ENCODE data around the gene CA14.
"Not testable (repeated sequence)": the region's sequence is repeated elsewhere in the genome, so short reads cannot be mapped to it uniquely, and the experiment has no call there.

The CA14 gene

DNA sequence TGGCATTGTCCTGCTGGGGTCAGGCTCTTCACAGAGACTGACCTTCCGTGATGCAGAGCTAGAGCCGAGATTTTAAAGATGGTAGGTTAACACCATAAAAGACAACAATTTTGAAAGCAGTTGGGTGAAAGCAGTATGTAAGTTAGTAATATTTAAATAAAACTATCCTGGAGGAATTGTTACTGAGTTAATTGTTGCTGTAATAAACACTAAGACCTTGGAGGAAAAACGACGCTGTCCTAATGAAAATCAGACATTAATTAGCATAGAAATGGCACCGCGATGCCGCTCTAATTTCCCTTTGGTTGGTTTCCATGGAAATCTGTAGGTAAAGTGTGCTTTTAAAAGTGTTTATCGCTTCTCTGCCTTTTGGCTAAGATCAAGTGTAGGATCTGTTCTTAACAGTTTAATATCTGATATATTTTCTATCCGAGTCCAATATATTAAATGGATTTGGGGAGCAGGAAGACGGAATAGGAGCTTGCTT lies 20.9 kb upstream of the CA14 start:
- no peak for DNase-seq

DNA sequence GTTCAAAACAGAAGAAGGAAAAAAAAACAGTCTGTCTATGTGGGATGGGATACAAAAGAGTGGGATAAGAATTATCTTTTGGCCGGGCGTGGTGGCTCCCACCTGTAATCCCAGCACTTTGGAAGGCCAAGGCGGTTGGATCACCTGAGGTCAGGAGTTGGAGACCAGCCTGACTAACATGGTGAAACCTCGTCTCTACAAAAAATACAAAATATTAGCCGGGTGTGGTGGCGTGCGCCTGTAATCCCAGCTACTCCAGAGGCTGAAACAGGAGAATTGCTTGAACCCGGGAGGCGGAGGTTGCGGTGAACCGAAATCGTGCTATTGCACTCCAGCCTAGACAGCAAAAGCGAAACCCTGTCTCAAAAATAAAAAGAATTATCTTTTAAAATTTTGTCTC lies 20.4 kb upstream of the CA14 start:
- DNase-seq, result not testable (repeated sequence)

DNA sequence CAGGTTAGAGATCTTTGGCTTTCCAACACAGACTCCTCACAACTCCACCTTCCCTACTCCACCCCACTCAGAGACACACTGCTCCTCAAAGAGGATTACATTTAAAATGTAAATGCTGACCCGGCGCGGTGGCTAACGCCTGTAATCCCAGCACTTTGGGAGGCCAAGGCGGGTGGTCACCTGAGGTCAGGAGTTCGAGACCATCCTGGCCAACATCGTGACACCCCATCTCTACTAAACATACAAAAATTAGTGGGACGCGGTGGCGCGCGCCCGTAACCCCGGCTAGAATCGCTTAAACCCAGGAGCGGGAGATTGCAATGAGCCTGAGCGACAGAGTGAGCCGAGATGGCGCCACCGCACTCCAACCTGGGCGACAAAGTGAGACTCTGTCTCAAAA lies 19.8 kb upstream of the CA14 start:
- no peak for DNase-seq

DNA sequence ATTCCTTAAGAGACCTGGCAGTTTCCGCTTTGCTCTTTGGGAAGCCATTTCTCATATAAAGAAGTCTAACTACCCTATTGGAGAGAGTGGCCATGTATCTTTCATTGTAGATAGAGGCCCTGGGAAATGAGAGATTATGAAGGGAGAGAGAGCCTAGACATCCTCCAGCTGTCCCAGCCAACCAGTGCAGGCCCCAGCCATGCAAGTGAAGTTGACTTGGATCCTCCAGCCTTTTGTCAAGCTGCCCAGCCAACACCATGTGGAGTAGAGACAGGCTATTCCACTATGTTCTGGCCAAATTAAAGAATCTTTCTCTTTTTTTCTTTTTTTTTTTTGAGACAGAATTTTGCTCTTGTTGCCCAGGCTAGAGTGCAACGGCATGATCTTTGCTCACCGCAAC lies 14.6 kb upstream of the CA14 start:
- DNase-seq, result no peak

DNA sequence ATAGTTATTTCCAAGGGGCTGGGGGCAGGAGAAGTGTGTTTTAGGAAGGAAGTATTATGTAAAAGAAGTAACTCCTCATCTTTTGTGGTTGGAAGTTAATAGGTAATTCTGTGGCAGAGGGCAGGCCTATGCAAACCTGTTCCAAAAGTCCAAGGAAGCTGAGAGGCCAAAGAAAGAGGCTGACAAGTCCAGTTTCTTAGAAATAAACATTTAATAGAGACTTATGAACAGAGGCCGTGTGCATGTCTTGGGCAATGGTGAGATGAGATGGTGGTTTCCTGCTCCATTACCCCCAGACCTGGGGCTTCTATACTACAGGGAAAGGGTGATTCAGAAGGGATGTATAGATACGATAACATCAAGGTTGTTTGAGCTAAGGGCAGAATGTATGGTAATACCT lies 7.6 kb upstream of the CA14 start:
- DNase-seq, result no peak

DNA sequence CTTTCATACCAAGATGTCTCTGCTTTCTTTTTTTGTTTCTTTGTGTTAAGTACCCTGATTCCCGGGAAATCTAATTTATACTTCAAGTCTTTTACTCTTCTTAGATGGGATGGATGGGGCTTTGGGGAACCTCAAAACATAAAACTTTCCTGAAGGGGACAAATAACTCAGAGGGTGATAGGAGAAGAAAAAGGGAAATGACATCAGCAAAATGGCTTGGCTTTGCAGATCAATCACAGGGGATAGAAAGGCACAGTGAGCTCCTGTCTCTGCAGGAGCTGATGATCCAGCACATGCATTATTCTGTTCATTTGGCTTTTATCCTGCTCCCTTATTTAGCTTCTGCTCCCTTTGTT lies 1.4 kb upstream of the CA14 start:
- DNase-seq, result no peak

DNA sequence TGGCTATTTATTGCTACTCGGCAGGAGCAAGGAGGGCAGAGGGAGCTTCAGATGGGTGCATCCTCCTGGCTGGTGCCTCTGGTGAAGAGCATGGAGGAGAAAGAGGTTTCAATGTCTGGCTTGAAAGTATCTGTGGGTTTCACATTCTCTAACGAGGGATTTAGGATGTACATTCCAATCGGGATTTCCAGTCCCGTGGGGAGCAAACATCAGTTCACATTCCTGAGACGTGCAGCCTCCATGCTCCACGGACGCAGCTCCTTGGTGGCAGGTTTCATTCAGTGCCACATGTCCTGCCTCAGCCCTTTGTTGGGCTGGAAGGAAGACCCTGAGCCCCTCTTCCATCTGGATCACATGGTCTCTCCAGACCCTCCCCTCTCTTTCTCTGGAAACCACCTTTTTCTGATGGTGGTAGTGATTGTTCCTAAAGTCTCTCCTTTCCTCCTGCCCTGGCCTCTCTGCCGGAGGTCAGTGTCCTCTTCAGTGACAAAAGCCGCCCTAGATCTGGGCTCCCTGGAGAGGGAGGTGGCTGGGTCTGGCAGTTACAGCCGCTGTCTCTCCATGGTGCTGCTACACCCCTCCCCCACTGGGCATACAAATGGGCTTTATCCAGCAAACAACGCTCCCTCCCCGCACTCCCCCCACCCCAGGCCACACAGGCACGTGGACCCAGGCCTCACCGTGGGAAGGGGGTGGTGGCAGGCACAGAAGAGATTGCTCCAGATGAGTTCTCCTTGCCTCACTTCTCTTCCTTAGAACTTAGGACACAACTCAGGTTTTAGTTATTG lies 826 bp upstream of the CA14 start:
- no peak for DNase-seq

DNA sequence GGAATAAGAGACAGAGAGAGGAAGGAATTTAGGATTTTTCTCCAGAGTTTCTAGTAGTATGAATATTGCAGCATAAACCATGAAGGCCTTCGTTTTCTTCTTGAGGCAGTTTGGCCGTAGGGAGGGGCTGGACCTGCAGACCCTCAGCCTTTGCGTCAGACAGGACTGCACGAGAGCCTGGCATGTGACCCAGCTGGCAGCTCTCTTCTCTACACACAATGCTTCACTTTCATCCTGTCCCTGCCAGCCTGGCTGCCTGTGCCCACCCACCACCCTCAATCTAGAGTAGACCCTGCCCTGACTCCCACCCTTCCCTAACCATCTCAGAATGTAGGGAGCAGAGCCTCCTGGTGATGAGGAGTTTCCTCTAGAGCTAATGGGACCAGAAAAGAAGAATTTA lies 1.6 kb downstream of the CA14 start:
- no peak for DNase-seq

DNA sequence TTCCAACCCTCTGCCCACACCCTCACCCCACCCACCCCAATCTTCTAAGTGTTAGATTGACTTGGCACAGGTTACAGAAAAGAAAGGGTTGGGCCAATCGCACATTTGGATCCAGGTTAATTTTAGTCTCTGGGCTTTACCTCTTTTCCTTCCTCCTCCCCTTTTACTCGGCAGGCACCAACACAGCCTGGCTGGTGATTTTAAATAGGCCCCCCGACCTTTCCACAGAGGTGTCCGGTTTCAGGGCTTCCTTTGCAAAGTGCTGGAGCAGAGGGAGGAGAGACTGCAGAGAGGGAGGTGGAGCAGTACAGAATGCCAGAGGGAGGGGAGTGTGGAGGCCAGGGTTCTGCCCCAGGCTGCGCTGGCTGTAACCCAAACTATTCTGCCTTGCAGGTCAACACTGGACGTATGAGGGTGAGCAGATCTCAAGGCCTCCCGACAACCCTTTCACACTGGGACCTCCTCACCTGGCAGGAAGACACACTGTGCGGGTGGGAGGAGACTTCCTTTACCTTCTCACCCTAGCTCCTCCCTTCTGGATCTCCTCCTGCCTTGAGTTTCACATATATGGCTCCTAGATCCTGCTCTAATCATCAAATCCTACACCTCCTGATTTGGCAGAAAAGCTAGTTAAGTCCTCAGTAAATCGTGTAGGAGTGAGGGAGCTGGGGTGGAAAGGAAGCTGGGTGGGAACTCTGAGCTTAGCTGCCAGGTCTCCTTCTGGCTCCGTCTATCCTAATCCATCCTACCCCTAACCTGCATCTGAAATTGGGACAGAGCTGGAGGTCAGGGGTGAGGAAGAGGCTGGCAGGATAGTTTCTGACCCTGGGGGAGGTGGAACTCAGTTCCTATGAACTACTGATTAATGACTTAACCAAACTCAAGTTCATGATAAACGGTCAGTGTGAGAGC lies 2.4 kb downstream of the CA14 start:
- no peak for DNase-seq

DNA sequence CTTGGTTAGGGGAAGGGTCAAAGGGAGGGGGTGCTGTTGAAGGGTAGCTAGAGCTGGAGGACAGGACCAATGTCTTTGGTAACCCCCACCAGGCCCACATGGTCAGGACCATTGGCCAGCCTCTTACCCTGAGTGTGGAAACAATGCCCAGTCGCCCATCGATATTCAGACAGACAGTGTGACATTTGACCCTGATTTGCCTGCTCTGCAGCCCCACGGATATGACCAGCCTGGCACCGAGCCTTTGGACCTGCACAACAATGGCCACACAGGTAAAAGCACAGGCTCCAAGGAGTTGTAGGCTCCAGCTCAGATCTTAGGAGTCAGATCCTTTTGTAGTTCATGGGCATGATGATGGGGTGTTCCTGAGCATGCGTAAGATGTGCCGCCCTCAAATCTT lies 3.8 kb downstream of the CA14 start:
- DNase-seq, result no peak

DNA sequence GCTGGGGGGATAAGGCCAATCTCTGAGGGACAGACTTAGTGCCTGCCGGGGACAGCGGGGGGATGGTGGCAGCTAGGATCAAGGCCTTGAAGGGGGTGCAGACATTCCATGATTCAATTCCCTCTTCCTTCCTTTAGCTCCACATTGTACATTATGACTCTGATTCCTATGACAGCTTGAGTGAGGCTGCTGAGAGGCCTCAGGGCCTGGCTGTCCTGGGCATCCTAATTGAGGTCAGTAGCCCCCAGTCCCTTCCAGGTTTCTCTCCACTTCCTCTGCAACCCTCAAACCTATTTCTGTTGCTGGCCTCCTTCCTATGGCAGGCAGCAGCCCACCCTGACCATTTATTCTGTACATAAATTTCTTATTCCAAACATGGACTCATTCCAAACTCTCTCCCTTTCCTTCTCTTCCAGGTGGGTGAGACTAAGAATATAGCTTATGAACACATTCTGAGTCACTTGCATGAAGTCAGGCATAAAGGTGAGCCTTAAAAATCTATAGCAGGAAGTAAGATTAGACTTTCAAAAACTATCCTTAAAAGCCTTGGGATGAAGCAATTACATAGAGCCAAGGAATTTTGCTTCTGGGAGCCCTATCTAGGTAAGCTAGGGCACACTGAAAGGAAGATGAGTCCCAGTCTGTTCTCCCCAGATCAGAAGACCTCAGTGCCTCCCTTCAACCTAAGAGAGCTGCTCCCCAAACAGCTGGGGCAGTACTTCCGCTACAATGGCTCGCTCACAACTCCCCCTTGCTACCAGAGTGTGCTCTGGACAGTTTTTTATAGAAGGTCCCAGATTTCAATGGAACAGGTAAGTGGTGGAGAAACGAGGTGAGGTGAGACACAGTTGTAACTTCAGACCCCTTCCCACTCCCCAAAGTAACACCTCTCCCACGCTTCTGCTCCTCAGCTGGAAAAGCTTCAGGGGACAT lies 5.1 kb downstream of the CA14 start:
- DNase-seq, result no peak

DNA sequence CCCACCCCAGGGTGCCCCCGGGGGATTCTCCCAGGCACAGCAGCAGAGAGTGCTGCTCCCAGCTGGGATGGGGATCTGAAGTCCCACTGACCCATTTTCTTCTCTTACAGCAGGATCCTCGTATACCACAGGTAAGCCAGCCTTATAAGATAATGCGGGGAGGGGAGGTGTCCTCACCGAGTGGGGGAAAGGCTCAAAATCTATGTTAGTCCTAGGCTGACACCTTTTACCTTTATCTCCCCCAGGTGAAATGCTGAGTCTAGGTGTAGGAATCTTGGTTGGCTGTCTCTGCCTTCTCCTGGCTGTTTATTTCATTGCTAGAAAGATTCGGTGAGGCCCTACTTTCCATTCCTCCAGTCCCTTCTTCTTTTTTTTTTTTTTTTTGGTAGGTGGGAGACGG lies 6.0 kb downstream of the CA14 start:
- DNase-seq, result no peak

DNA sequence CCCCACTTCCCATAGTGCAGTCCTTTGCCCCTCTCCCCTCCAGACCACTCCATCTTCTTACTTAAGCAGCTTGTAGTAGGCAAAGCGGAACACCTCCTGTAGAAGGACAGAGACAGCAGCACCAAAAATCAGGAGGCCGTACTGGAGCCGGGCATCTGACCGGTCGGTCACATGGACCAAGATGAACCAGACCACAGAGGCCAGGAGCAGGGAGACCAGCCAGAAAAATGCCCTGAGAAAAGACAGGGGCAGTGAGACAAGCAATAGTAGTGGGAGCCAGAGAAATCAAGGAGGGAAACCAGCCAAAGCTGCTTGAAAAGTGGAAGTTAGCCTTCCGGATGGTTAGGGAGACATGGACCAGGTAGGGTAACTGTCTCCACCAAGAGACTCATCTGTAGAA lies 10.3 kb downstream of the CA14 start:
- DNase-seq, result no peak

DNA sequence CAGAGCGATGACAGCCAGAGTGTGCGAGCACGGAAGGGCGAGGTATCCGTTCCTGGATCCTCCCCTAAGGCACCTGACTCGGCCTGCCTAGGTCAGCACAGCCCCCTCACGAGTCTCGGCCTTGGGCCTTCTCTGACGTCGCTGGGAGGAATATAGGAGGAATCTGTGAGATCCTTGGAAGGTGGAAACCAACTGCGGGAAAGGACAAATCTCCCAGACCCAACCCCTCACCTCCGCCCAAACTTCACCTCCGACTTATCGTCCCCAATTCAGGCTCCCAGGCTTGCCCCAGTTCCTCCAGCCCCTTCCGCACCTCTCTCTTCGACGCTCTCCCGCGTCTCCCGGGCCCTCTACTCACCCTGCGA lies 10.7 kb downstream of the CA14 start:
- DNase-seq, result no peak

DNA sequence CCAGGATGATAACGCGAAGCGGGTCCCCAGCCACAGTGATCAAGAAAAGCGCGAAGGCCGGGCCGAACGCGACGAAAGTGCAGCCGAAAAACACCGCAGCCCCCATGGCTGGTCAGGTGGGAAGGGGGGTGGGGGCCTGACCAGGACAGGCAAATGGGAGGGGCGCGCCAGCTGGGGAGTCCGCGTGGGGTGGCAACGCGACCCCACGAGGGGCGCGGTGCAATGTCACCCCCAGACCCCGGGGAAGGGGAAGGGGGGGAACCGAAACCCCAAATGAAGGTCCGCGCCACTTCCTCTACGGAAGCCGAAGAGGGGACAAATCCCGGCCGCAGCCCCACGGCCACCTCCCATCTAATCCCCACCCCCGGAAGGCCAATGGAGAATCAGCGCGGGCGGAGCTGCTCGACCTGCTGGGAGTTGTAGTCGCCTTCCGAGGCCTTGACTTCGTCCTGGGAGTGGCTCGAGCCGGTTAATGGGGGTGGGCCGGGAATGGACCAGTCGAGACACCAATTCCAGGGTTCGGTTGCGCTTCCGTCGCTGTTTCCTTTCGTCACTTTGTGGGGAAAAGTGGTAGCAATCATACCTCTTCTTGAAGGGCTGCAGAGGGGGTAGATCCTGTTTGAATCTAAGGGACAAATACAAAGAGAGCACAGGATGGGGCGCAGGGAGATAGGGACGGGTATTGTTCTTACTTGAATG lies 11.3 kb downstream of the CA14 start, which contains the start of gene APH1A:
Gene APH1A (minus strand): TSS at position 312 of the 699 bp plus-strand sequence. CDS start 206 bp downstream, at position 106.
- DNase-seq, result peak; percentile 81 to 94

DNA sequence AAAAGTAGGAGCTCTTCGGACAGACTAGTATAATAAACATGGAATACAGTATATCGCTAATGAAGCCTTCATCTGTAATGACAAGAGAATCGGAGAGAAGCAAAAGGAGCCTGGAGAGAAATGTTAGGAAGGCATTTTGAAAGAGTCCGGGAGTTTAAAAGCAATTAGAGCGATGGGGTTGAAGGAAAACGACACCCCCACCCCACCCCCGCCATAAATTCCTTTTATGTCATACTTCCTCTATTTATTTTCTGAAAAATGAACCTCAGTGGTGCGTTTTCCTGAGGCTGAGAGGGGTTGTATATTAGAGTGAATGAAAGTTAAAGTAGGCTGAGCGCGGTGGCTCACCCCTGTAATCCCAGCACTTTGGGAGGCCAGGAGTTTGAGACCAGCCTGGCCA lies 11.9 kb downstream of the CA14 start:
- no peak for DNase-seq

DNA sequence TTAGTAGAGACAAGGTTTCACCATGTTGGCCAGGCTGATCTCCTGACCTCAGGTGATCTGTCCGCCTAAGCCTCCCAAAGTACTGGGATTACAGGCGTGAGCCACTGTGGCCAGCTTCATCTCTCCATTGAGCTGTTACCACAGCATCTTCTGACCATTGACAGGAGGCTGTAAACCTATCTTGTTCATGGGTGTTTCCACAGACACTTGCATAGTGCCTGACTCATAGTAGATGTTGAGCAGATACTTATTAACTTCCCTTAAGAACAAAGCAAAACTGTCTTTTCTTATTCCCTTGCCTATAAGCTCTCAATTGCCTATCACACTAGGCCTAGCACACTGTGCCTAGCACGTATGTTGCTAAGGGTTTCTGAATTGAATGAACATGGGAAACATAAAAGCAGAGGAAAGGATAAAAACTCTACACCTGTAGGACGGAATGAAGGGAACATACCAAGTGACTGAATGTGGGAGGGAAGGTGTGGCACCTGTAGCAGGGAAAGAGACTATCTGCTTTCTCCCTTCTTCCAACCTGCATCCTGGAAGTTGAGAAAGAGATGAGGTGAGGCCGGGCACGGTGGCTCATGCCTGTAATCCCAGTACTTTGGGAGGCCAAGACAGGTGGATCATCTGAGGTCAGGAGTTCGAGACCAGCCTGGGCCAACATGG lies 13.9 kb downstream of the CA14 start:
- DNase-seq, result no peak

DNA sequence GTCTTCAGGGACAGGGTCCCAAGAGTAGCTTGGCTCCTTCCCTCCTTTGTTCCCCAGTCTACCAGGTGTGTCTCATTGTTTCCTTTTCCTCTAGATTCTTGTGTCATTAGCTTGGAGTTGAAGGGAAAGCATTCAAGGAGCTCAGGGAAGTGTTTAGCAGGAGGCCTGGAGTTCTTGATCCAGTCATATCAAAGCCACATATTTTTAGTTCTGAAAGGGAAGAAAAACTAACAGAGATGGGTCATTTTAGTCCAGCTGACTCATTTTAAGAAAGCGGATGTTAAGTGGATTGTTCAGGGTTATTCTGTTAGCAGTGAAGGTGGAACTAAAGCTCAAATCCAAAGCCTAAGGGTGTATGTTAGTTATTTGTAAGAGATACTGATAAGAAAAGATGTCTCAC lies 15.7 kb downstream of the CA14 start:
- DNase-seq, result no peak

DNA sequence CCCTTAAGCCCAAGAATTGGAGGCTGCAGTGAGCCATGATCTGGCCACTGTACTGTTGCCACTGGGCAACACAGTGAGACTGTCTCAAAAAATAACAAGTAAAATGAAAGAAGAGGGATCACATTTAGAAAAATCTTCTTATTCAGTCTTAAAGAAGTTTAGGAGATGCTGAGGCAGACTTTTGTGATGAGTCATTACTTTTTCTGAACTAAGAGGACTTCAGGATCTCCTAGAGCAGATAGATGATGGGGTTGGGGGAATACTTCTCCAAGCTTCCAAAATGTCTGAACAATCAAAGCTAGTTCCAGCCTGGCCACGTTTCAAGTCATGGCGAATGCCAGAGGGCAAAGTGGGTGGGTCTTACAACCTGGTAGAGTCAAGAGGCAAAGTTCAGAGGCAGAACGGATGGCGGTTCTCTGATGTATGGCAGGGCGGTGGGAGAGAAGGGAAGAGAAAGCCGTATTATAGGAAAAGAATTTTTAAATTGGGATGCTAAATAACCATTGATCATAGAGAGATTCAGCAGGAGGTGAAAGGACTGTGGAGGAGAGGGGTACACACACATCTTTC lies 22.6 kb downstream of the CA14 start:
- no peak for DNase-seq

DNA sequence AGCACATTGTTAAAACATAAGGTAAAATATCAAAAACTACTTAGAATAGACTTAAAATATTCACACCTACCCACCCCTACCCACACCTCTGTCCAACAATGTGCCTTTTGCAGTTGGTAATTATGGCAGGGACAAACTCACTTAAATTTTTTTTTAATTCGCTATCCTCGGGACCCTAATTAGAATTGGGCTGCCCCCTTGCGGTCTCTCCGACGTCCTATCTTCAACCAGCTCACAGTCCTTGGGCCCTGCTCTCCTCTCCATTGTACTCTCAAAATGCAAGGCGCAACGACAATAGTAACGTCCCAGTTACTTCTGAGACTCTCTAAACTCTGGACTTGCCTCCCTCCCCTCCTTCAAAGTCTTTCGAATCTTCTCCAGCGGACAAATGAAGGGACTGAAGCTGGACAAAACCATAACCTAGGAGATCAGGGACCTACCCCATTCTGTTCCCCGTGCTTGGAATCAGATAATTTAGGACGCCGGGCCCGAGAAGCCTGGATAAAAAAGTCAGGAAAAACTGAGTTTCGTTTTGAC lies 23.7 kb downstream of the CA14 start:
- peak; percentile 17 to 83 for DNase-seq
